ENCODE results near the gene SCN4A.
"Not testable (repeated sequence)": the region's sequence is repeated elsewhere in the genome, so short reads cannot be mapped to it uniquely, and the experiment has no call there.

SCN4A gene

DNA sequence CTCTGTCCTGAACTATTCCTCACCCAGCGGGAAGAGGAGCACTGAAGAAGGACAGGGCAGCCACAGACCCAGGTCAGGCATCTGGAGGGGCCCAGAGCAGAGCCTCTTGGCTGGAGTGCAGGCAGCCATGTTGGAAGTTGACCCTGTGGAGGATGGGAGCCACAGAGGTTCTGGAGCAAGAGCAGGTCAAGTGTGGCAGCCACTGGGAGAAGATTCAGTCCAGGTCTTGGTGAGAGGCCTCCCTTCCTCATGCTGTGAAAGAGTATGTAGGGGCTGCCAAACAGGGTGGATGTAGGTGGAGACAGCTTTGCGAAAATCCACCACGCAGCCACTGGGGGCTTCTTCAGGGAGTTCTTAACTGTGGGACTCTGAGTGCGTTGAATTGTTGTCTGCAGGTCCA is 40.0 kb downstream of the SCN4A start:
- DNase-seq: no peak

DNA sequence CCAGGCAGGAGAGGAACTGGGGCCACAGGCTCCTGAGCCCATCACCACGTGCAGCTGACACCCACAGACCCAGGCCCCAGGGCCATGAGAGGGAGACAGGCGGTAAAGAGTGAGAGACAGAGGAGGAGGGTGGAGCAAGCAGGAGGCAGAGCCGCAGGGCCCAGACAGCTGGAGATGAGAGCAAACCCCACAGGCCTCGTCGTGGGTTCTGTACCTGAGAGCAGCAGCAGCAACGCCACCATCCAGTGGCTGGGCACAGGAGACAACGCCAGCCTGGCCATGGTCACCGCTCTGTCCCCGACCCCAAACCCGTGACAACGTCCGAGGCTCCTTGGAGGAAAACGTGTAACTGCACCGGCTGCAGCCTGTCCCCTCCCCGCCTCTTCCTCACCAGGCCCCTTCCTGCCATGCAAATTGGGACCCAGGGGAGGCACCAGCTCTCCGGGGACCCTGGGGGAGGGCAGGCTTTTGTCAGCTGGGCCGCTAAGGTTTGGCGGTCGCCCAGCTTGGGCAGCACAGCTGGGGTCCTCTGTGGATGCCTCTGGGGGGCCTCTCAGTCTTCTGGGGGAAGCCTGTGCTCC is 40.6 kb downstream of the SCN4A start, which contains the start of gene CD79B:
TSS of gene CD79B (minus strand) at position 351 of the 581 bp plus-strand sequence. CDS start at position 281, 70 bp downstream.
- peak; percentile 29 to 57 for DNase-seq

DNA sequence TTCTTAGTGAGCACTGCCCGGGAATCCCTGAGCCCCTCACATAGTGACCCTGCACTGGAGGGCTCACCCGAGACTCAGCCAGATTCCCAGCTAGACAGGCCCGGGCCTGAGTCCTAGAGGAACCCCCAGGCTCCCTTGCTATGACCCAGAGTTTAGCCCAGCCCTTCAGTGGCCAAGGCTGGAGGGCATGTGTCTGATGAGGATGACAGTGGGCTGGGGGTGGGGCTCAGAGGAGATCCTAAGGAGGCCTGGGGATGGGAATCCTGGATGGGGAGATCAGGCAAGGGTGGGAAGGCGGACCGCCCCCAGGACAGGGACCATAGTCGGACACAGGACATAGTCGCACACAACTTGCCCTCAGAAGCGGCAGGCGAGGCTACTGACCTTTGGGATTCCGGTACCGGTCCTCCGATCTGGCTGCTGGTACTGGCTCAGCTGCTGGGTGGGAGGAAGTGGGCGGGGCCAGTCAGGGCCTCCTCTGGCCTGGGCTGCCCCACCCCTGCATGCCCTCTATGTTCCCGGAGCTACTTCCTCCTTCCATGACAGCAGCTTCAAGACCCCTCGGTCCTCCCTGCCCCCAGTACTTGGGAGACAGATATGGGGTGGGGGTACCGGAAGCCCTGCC is 41.7 kb downstream of the SCN4A start:
- DNase-seq: peak; percentile 68 to 74

DNA sequence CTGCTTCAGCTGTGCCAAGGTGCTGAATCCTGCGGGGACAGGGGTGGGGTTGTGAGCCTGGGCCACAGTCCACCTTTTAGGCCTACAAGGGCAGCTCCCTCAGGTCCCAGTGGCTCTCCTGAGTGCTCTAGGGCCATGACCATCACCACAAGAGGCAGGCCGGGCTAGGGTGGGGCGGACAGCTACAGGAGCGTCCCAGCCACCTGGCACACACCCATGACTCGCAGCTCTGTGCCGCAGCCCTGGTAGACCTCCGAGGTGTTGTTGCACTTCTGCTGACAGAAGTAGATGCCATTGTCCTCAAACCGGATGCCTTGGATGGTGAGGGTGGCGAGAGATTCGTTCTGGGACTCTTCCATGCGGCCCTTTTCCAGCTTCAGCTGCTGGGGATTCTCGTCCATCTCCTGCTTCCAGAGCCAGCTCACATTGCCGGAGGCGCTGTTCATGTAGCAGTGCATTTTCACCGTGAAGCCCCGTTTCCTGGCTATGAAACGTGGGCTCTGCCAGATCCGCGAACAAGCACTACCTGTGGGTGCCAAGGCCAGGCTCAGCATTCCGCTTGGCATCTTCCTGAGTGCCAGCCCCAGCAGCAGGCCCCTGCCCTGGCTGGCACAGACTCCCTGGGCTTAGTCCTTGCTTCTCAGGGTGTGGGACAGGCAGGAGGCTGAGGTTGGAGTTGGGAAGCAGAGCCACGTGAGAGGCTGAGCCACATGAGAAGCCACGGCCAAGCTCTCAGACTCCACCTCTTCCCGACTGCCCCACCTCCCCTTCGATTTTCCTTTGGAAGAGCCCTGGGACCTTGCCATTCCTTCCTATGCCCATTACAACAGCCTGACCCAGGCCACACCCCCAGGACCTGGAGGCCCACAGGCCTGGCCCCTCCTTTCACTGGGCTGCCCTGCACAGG is 42.6 kb downstream of the SCN4A start:
- no peak for DNase-seq

DNA sequence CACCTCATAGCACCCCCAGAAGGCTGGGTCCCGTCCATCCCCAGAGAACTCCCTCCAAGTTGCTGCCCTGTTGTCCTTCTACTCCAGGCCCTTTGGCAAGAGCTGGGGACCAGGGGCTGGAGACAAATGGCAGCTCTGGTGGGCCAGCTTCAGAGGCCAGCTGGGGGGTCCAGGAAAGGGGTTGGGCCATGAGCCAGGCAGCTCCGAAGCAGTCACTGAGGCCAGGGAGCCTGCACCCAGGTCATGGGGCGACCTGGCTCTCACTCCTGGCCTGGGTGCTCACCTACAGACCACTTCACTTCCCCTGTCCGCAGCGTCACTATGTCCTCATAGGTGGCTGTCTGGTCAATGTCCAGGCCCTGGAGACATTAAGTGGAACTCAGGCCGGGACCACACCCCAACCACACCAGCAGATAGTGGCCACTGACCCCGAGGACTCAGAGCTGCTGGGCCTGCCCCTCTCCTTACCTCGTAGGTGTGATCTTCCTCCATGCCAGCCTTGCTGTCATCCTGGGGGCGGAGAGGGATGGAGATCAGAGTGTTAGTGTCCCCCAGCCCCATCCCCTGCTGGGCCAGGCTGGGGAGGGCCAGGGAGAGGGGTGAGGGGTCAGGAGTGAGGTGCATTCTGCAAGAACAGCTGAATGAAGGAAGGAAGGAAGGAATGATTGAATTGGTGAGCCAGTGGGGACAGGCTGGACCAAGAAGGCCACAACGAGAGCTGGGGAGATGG is 43.6 kb downstream of the SCN4A start:
- DNase-seq: no peak

DNA sequence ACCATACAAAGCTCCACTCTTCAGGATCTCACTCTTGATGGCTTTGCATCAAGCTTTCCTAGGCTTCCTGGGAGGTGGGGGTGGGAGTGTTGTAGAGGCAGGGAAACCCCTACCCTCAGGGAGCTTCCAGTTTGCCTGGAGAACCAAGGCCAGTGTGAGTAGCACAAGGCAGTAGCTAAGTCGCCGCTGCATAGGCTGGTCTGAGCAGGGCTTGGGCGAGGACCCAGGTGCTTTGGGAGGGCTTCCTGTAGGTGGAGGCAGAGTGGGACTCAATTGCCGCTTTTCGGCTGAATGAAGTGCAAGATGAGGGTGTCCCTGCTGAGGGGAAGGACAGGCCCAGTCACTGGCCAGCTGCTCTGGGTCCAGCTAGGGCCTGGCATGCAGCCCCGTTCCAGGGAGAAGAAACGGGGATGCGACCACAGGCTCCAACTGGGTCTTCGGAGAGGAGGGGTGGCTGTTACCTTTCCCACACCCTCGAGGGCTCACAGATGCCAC is 44.5 kb downstream of the SCN4A start:
- DNase-seq: no peak

DNA sequence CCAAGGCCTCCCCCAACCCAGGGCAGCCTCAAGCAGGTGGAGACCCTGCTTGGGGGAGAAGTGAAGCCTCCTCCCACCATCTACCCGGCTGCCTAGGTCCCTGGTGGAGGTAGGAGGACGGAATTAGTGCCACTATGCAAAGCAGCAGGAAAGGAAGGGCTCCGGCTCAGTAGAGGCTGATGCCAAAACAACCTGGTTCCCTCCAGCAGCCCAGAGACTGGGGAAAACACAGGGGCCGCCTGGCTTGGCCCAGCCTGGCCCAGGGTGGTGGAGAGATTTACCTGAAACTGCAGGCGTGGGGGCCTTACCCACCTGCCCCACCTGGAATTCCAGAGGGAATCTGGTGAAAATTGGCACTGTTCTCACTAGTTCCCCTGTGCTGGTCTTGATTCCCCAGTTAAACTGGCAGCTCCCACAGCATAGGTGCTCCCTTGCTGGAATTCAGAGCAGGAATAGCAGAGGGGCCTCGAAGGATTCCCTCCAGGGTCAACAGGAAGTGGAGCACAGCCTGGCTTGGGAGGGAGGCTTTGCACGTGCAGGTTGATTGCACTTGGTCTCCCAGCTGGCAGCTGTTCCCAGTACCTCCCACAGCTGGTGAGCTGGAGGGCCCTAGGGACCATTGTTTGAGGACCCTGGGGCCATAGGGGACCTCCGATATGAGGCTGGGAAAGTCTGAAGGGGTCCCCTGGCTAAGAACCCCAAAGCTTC is 45.1 kb downstream of the SCN4A start:
- no peak for DNase-seq

DNA sequence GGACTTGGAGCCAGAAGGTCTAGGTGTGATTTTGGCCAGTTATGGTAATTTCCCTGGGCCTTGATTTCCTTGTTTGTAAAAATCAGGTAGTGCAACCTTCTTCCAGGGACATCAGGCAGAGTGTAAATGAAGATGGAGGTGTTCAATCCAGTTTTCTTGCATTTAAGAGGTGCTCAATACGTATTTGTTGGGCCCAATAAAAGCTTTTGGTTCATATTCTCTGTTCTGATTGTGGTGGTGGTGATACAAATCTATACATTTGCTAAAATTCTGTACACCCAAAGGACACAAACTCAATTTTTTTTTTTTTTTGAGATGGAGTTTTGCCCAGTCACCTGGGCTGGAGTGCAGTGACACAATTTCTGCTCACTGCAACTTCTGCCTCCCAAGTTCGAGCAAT is 46.6 kb downstream of the SCN4A start:
- no peak for DNase-seq

DNA sequence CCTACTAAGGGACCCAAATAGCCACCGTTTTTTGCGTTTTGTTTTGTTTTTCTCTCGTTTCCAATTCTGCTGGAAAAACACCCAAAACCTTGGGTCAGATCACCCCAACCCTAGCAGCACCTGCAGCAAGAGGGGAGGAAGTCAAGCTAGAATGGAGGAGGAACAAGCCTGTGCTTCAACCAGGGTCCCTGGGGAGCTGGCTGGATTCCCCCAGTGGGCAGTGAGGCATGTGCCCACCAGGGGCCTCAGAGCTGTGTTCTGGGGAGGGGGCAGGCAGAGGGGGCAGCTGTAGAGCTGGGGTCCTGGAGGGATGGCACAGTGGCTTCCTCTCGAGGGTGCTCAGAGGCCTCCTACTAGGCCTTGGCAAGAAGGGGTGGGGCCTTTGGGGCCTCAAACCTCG is 47.1 kb downstream of the SCN4A start:
- peak in 1 of 2 donors; percentile 59 for DNase-seq

DNA sequence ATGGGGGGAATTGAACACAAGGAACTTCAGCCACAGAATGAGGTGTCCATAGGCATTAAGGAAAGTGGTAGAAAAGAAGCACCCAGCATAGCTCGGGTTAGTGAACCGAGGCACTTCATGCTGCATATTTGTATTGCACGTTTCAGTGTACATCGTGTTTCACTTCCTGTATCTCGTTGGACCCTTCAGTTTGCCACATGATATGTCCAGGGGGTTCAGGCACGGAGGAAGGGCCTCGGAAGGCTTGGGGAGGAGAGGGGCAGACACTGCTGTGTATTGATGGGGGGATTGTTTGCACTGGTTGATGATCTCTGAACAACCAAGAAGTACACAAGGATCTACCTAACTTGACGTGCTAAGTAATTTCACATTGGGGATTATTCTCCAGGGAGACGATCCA is 50.3 kb downstream of the SCN4A start:
- DNase-seq: peak in 1 of 2 donors; percentile 22

DNA sequence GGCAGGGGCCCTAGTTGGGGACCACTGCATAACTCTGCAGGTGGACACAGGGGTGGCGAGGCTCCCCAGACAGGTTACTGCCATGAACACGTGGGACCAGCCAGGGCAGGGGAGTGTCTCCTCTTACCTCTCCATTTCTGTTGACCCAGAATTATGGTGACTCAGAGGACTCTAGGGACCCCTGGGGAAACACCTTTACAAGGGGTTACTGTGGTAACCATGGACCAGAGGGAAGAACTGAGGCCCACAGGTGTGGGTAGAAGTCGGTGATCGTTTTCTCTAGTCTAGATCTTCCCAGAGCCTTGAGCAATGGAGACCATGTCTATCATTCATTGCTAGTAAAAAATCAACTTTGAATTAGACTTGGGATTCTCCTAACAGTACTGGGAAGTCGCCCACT is 51.9 kb downstream of the SCN4A start:
- not testable (repeated sequence) for DNase-seq

DNA sequence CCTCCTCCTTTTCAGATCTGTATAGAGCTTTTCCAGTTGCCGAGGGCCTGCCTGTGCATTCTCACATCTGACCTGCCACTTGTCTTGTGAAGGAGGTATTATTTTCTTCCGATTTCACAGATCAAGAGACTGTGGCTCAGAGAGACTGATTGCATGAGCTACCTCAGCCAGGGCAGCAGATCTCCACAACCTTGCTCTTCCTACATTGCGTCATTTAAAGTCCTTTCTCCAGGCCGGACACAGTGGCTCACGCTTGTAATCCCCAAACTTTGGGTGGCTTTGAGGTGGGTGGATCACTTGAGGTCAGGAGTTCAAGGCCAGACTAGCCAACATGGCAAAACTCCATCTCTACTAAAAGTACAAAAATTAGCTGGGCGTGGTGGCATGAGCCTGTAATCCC is 52.7 kb downstream of the SCN4A start:
- not testable (repeated sequence) for DNase-seq

DNA sequence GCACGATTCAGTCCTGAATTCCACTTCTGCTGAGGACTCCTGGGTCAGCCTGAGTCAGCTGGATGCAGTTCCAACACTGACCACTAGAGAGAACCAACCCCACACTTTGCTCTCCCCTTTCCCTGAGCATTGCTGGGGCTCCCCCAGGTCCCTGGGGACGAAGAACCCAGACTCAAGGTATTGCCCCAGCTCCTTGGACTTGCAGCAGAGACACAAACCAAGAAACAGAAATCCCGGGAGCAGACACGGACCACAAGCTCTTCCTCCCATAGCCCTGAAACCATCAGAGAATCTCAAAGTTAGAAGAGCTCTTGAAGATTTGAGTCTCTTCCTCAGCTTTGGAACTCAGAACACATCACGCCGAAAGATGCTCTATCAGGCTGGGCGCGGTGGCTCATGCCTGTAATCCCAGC is 53.4 kb downstream of the SCN4A start:
- DNase-seq: peak; percentile 81 to 86

DNA sequence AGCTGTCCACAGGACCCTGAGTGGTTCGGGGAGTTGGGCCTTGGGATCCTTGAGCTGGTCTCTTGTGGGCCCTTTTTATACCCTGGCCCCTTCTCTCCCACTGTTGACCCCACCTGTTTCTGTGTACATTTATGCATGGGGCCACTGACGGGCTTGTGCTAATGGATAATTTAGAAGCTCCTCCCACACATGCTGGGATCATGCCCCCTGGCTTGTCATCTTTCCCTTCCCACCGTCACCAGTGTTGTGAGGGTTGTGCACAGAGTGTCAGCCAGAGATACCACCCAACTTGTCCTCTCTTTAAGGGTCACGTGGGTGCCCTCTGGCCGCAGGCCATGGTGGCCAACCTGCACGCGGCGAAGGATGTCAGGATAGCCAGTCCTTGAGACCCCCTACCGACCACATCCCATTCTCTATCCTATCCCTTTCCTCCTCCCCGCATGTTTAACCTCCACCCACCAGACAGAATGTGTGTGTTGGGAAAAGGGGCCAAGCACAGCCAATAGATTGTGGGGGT is 53.9 kb downstream of the SCN4A start, which contains the start of gene GH1:
TSS of gene GH1 (minus strand) at position 51 of the 517 bp plus-strand sequence. CDS start 63 bp downstream, outside the sequence.
- not testable (repeated sequence) for DNase-seq

DNA sequence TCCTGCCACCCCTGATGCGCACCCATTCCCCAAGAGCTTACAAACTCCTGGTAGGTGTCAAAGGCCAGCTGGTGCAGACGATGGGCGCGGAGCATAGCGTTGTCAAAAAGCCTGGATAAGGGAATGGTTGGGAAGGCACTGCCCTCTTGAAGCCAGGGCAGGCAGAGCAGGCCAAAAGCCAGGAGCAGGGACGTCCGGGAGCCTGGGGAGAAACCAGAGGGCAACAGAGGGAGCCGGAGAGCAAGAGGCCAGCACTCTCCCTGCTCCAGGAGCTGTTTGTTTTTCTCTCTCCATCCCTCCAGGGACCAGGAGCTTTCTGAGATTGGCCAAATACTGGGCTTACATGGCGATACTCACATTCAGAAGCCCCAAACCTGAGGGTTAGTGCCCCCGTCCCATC is 54.4 kb downstream of the SCN4A start:
- DNase-seq: no peak

DNA sequence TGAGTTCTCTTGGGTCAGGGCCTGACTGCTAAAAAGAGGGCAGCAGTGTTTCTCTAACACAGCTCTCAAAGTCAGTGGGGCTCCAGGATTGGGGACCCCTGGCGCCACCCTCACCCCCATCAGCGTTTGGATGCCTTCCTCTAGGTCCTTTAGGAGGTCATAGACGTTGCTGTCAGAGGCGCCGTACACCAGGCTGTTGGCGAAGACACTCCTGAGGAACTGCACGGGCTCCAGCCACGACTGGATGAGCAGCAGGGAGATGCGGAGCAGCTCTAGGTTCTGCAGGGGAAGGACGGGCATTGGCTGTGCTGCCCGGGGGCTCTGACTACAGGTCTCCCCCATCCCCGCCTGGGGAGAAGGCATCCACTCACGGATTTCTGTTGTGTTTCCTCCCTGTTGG is 55.1 kb downstream of the SCN4A start:
- DNase-seq: no peak

DNA sequence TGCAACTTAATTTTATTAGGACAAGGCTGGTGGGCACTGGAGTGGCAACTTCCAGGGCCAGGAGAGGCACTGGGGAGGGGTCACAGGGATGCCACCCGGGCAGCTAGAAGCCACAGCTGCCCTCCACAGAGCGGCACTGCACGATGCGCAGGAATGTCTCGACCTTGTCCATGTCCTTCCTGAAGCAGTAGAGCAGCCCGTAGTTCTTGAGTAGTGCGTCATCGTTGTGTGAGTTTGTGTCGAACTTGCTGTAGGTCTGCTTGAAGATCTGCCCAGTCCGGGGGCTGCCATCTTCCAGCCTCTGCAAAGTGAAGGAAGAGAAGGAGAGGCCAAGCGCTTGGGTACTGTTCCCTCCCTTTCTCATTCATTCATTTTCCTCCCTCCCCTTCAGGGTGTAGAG is 55.5 kb downstream of the SCN4A start:
- not testable (repeated sequence) for DNase-seq

DNA sequence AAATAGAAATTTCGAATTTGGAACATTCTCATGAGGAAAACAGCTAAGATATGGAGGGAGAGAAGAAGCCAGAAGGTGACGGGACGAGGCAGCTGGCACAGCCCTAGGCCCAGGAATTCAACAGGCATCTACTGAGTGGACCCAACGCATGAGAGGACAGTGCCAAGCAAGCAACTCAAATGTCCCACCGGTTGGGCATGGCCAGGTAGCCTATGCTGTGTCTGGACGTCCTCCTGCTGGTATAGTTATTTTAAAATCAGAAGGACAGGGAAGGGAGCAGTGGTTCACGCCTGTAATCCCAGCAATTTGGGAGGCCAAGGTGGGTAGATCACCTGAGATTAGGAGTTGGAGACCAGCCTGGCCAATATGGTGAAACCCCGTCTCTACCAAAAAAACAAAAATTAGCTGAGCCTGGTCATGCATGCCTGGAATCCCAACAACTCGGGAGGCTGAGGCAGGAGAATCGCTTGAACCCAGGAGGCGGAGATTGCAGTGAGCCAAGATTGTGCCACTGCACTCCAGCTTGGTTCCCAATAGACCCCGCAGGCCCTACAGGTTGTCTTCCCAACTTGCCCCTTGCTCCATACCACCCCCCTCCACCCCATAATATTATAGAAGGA is 56.0 kb downstream of the SCN4A start:
- DNase-seq: no peak

DNA sequence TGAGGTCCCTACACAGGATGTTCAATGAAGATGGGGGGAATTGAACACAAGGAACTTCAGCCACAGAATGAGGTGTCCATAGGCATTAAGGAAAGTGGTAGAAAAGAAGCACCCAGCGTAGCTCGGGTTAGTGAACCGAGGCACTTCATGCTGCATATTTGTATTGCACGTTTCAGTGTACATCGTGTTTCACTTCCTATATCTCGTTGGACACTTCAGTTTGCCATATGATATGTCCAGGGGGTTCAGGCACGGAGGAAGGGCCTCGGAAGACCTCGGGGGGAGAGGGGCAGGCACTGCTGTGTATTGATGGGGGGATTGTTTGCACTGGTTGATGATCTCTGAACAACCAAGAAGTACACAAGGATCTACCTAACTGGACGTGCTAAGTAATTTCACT is 57.0 kb downstream of the SCN4A start:
- DNase-seq: not testable (repeated sequence)

DNA sequence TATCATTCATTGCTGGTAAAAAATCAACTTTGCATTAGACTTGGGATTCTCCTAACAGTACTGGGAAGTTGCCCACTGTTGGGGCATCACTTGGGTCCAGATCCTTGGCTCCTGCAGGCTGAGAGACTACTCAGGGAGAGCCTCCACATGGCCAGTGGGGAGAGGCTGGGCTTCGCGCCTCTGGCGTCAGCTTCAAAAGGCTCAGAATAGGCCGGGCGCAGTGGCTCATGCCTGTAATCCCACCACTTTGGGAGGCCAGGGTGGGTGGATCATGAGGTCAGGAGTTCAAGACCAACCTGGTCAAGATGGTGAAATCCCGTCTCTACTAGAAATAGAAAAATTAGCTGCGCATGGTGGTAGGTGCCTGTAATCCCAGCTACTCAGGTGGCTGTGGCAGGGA is 58.2 kb downstream of the SCN4A start:
- DNase-seq: no peak

DNA sequence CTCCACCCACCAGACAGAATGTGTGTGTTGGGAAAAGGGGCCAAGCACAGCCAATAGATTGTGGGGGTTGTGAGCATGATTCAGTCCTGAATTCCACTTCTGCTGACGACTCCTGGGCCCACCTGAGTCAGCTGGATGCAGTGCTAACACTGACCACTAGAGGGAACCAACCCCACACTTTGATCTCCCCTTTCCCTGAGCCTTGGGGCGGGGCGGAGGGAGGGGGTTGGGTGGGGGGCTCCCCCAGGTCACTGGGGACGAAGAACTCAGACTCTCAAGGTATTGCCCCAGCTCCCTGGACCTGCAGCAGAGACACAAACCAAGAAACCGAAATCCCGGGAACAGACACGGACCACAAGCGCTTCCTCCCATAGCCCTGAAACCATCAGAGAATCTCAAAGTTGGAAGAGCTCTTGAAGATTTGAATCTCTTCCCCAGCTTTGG is 61.0 kb downstream of the SCN4A start:
- DNase-seq: peak; percentile 59 to 72
